ENCODE results near the gene GLI3. TPM values are rescaled to one million over a fixed set of nuclear protein-coding genes. Genes with fewer than 3 reads are reported as not detected.

Gene GLI3
- polyA plus RNA-seq, 2 of the 4 experiments (the other 2 are of a cell fraction): 0.09 TPM; not detected in 1

DNA sequence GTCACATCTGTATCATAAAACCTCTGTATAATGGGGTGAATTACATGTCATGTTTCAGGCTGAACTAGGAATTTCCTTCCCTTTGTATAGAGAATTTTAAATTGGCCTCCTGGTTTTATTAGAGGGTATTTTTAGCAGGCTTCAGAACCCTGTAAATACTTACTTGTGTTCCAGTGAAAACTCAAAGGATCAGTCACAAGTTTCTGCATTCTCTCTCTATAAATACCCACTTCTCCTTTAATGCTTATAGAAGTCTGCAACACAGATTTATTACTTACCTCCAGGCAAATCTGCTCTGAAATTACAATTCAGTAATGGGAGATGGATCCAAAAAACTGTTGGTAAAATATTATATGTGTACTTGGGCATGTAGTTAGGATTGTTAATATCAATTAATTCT, 161.6 kb downstream of the GLI3 start (continued):
- TF ChIP-seq EP300 (IDR thresholded peaks at IDR 0.05) (no peak), EHF (CRISPR knock-in tag; IDR thresholded peaks at IDR 0.05) (no peak), ESRRA (IDR thresholded peaks at IDR 0.05; ENCODE audit: borderline replicate concordance, low read length) (no peak)
- TF ChIP-seq, protein P1, sequence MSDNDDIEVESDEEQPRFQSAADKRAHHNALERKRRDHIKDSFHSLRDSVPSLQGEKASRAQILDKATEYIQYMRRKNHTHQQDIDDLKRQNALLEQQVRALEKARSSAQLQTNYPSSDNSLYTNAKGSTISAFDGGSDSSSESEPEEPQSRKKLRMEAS (IDR thresholded peaks at IDR 0.05): no peak

DNA sequence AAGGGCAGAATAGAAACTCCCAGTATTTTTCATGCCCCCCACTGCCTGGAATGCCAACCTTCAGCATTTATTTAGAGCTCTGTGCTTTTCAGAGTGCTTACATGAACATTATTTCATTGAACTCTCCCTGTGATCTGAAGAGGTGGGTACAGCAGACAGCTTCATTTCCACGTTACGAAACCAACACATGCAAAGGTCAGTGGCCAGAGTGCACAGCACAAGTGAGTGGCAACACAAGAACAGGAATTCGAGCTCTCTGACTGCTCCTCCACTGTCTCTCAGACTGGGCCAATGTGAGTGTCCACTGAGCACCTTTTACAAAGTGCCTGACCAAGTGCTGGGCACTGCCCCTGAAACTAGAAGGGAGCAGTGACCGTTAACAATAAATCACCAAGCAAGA, 162.9 kb downstream of the GLI3 start:
- ChIA-PET POLR2A (no interaction called here), CTCF (interaction anchor here (2.2 kb wide), 1 partner anchor 15 kb away, joined by 6 read pairs; no protein-coding TSS in a partner anchor)
- H3K4me2 ChIP-seq: no peak overlapping the region
- H3K4me1 ChIP-seq: no peaks in the 10 kb centered on the region
- 54% methylated on average over 4 of the region's 4 CpGs for WGBS (ENCODE audit: missing lambda C conversion rate)
- FAIRE-seq (no peak), ATAC-seq (no peak), DNase-seq (ENCODE audit: low read depth in 1 of 2, low spot score in 1 of 2) (no peak)
- H3K4me3 ChIP-seq: no peak overlapping the region
- H3K27ac ChIP-seq: no peak overlapping the region
- no peaks in the 10 kb centered on the region for H3K9me3 ChIP-seq
- TF ChIP-seq HOXB5 (CRISPR knock-in tag; IDR thresholded peaks at IDR 0.05) (no peak), MAZ (IDR thresholded peaks at IDR 0.05; ENCODE audit: borderline replicate concordance, low read depth, low read length) (no peak), EHF (CRISPR knock-in tag; IDR thresholded peaks at IDR 0.05) (no peak), BHLHE40 (IDR thresholded peaks at IDR 0.05; ENCODE audit: low read depth, low read length) (no peak), MAFK (IDR thresholded peaks at IDR 0.05; ENCODE audit: partially characterized antibody) (no peak), CEBPB (IDR thresholded peaks at IDR 0.05) (no peak), RARB (CRISPR knock-in tag; IDR thresholded peaks at IDR 0.05) (no peak), POLR2A (IDR thresholded peaks at IDR 0.05; ENCODE audit: low read length) (no peak), HOXA7 (CRISPR knock-in tag; IDR thresholded peaks at IDR 0.05) (no peak), FOSB (CRISPR knock-in tag; IDR thresholded peaks at IDR 0.05) (no peak), TFCP2L1 (CRISPR knock-in tag; IDR thresholded peaks at IDR 0.05) (no peak), KDM1A (IDR thresholded peaks at IDR 0.05; ENCODE audit: low read depth) (no peak), NFE2L2 (conservative IDR thresholded peaks at IDR 0.05; ENCODE audit: low read length) (no peak), NPAS2 (CRISPR knock-in tag; IDR thresholded peaks at IDR 0.05; ENCODE audit: borderline replicate concordance) (no peak), ZC3H11A (IDR thresholded peaks at IDR 0.05) (no peak), EHMT2 (IDR thresholded peaks at IDR 0.05; ENCODE audit: low read depth) (no peak)
- TF ChIP-seq, protein P2, sequence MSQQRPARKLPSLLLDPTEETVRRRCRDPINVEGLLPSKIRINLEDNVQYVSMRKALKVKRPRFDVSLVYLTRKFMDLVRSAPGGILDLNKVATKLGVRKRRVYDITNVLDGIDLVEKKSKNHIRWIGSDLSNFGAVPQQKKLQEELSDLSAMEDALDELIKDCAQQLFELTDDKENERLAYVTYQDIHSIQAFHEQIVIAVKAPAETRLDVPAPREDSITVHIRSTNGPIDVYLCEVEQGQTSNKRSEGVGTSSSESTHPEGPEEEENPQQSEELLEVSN (IDR thresholded peaks at IDR 0.05; ENCODE audit: borderline replicate concordance, low read depth): no peak

DNA sequence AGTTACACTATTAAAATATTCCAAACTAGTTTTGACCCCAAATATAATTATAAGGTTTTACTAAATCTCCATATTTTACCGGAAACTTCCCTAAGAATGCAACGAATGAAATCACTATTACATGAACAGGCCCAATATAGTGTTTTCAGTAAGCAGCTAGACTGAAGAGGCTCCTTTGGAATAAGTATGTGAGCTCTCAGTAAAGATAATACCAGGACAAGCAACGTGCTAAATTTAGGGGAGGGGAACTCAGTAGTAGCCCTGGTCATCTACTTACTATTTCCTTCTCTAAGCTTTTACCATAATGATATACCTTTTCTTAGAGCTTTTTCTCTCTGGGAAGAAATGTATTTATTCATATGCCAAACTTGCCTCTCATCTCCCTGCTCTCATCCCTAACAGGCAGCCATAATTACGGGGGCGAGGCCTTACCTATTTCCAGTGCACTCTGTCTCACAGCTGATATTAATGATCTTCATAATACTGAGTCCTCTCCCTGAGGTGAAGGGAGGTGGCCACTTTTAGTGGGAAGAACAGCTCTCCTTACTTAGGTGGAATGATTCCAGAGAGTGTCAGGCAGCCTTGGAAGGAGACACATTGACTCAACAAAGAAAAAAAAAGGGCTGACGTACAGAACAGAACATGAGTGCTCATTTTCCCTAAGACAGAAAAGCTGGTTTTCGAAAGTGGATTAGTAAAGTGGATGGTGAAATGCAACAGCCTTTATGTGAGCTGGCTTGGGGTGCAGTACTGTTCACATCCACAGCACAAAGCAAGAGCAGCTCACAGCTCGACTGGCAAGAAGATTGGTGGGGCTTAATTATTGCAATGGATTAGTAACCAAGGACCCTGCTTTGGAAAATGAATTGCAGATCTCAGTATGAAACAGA, 165.4 kb downstream of the GLI3 start:
- H3K4me3 ChIP-seq: no peak overlapping the region
- no peak for DNase-seq (ENCODE audit: low read depth in 1 of 2, low spot score in 1 of 2)
- ChIA-PET CTCF (interaction anchor here (1.3 kb wide), 1 partner anchor 131 kb away, joined by 4 read pairs; no protein-coding TSS in a partner anchor), POLR2A (no interaction called here)
- no peaks in the 10 kb centered on the region for H3K9me3 ChIP-seq
- no peak for TF ChIP-seq NR3C1 (IDR thresholded peaks at IDR 0.05)
- TF ChIP-seq, protein P3, sequence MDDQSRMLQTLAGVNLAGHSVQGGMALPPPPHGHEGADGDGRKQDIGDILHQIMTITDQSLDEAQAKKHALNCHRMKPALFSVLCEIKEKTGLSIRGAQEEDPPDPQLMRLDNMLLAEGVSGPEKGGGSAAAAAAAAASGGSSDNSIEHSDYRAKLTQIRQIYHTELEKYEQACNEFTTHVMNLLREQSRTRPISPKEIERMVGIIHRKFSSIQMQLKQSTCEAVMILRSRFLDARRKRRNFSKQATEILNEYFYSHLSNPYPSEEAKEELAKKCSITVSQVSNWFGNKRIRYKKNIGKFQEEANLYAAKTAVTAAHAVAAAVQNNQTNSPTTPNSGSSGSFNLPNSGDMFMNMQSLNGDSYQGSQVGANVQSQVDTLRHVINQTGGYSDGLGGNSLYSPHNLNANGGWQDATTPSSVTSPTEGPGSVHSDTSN (IDR thresholded peaks at IDR 0.05): no peak
- WGBS (ENCODE audit: missing lambda C conversion rate): 34% methylated on average over 8 of the region's 8 CpGs
- peak; percentile 68 to 70; a peak in 4 of 6 replicates for ATAC-seq
- no peaks in the 10 kb centered on the region for H3K4me1 ChIP-seq
- H3K4me2 ChIP-seq: no peak overlapping the region
- no peak for FAIRE-seq
- H3K27ac ChIP-seq: no peak overlapping the region

DNA sequence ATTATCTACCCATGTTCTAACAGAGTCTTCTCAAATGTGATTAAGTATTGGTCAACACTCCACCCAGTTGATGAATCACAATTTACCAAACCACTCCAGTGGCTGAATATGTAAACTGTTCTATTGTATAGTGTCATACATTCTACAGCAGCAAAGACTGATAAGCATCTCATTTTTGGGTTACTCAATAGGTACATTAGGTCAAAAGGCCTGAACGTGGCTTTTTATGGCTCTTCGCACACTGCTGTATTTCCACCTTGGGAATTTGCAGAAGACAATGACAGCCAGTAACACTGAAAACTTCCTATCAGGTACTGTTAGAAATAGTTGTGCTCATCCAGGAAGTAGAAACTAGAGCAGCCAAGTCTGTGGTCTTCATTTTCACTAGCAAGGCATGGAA, 166.9 kb downstream of the GLI3 start:
- no peak overlapping the region for H3K4me2 ChIP-seq
- FAIRE-seq: no peak
- H3K9me3 ChIP-seq: no peaks in the 10 kb centered on the region
- no peak for DNase-seq (ENCODE audit: low read depth in 1 of 2, low spot score in 1 of 2)
- ATAC-seq: no peak
- CTCF ChIA-PET: no interaction called here
- no peaks in the 10 kb centered on the region for H3K4me1 ChIP-seq
- no peak overlapping the region for H3K27ac ChIP-seq
- POLR2A ChIA-PET: no interaction called here
- no peak overlapping the region for H3K4me3 ChIP-seq
- 52% methylated on average over 2 of the region's 2 CpGs for WGBS (ENCODE audit: missing lambda C conversion rate)
- TF ChIP-seq, protein P4, sequence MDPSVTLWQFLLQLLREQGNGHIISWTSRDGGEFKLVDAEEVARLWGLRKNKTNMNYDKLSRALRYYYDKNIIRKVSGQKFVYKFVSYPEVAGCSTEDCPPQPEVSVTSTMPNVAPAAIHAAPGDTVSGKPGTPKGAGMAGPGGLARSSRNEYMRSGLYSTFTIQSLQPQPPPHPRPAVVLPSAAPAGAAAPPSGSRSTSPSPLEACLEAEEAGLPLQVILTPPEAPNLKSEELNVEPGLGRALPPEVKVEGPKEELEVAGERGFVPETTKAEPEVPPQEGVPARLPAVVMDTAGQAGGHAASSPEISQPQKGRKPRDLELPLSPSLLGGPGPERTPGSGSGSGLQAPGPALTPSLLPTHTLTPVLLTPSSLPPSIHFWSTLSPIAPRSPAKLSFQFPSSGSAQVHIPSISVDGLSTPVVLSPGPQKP (IDR thresholded peaks at IDR 0.05; ENCODE audit: low read depth, low read length): no peak
- TF ChIP-seq EHF (CRISPR knock-in tag; IDR thresholded peaks at IDR 0.05): no peak
- TF ChIP-seq FOXS1 (CRISPR knock-in tag; IDR thresholded peaks at IDR 0.05): no peak
- TF ChIP-seq RCOR1 (IDR thresholded peaks at IDR 0.05; ENCODE audit: low read depth, low read length): no peak
- TF ChIP-seq CHD2 (IDR thresholded peaks at IDR 0.05; ENCODE audit: low read length, partially characterized antibody): no peak
- no peak for TF ChIP-seq MAZ (IDR thresholded peaks at IDR 0.05; ENCODE audit: borderline replicate concordance, low read depth, low read length)
- TF ChIP-seq NPAS2 (CRISPR knock-in tag; IDR thresholded peaks at IDR 0.05; ENCODE audit: borderline replicate concordance): no peak
- TF ChIP-seq ZC3H11A (IDR thresholded peaks at IDR 0.05): no peak
- no peak for TF ChIP-seq JUNB (IDR thresholded peaks at IDR 0.05)
- TF ChIP-seq CHD4 (IDR thresholded peaks at IDR 0.05; ENCODE audit: borderline replicate concordance): no peak
- no peak for TF ChIP-seq RNF2 (IDR thresholded peaks at IDR 0.05; ENCODE audit: borderline replicate concordance, low read depth)
- TF ChIP-seq SREBF2 (IDR thresholded peaks at IDR 0.05): no peak
